Retinal pigment epithelial cell (primary cell): ENCODE measurements around the gene PDGFC.
A peak's percentile ranks its signal among the peaks of the same experiment; 100 is the strongest.

ENCODE experiments used
- DNase-seq: peaks from one replicate; pipeline ENCODE4 v3.0.0-alpha.2; 2010; ENCODE audit warnings: low read depth
- H3K4me3 ChIP-seq: 2 replicates; pipeline ENCODE4 v1.5.1; 2011; ENCODE audit warnings: mild to moderate bottlenecking, low read length, control low read depth, moderate library complexity
- CTCF ChIP-seq: conservative IDR thresholded peaks from 2 replicates; pipeline ENCODE4 v1.5.1; 2011; ENCODE audit warnings: low read depth, low read length, control low read depth, inconsistent platforms

PDGFC gene

GRCh38 chr4:156992943-156993342 lies 21.3 kb upstream of the PDGFC start:
- no peak overlapping the region for H3K4me3 ChIP-seq
- DNase-seq, result no peak

GRCh38 chr4:156991161-156991560 lies 19.6 kb upstream of the PDGFC start:
- TF ChIP-seq CTCF, result no peak
- DNase-seq, result no peak
- H3K4me3 ChIP-seq, result no peak overlapping the region

More at GRCh38 chr4:156992943-156993342, 21.3 kb upstream of the PDGFC start:
- no peak for TF ChIP-seq CTCF

GRCh38 chr4:156983366-156983765 lies 11.8 kb upstream of the PDGFC start:
- TF ChIP-seq CTCF, result peak; percentile 64
- DNase-seq, result no peak
- H3K4me3 ChIP-seq, result no peak overlapping the region

GRCh38 chr4:156981262-156981769 lies 9.7 kb upstream of the PDGFC start:
- no peak for DNase-seq
- H3K4me3 ChIP-seq, result no peak overlapping the region
- TF ChIP-seq CTCF, result no peak

- no peak for DNase-seq
- no peak overlapping the region for H3K4me3 ChIP-seq
- TF ChIP-seq CTCF, result no peak
Measured at GRCh38 chr4:156977435-156978160, 6.0 kb upstream of the PDGFC start.

- no peak for DNase-seq
- TF ChIP-seq CTCF, result no peak
- no peak overlapping the region for H3K4me3 ChIP-seq
Measured at GRCh38 chr4:156976147-156976546, 4.5 kb upstream of the PDGFC start.

GRCh38 chr4:156975686-156976085 lies 4.1 kb upstream of the PDGFC start:
- TF ChIP-seq CTCF, result no peak
- no peak overlapping the region for H3K4me3 ChIP-seq
- no peak for DNase-seq
